ENCODE measurements around the gene RASAL1.
A peak's percentile ranks its signal among the peaks of the same experiment; 100 is the strongest.

RASAL1 gene

DNA sequence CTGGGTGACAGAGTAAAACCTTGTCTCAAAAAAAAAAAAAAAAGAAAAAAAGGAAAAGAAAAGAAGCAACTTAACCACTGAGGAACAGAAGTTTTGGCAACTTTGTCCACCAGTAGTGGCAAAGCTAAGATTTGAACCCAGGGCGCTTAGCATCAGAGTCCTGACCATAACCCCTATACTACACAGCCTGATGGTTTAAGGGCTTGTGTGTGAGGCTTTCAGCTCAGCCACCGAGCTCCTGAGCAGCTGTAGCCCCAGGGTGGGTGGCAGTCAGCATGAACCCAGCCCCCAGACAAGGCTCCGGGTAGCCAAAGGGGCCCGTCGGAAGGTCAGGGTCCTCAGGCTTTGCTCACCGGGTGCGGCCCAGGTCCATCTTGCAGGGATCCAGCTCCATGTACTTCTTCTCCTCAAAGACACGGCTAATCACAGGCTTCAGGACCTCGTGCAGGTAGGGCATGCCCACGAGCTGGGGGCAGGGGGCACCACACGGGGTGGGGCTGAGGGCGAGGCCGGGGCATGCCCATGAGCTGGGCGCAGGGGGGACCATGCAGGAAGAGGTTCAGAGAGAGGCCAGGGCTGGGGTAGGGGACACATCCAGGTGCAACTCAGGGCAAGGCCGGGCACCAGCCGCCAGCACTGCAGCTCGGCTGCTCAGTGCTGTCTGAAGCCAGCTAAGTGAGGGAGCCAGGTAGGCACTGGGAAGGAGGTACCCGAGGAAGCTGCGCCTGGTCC lies 20.9 kb downstream of the RASAL1 start:
- DNase-seq (ENCODE audit: low spot score), result no peak

DNA sequence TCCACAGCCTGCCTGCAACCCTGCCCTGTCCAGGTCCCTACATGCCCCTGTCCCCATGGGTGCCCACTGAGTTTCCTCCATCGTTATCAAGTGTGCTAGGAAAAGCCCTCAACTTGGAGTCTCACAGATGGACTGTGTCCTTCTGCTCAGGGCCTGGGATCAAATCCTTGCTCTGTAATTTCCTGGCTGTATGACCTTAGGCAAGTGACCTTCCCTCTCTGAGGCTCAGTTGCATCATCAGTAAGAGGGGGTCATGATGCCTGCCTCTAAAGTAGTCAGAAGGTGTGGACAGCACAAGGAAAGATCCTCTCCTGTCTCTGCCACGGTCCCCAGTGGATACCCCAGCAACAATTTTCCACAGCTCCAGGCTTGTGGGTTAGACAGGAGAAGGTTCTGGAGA lies 22.2 kb downstream of the RASAL1 start:
- DNase-seq (ENCODE audit: low spot score), result no peak

DNA sequence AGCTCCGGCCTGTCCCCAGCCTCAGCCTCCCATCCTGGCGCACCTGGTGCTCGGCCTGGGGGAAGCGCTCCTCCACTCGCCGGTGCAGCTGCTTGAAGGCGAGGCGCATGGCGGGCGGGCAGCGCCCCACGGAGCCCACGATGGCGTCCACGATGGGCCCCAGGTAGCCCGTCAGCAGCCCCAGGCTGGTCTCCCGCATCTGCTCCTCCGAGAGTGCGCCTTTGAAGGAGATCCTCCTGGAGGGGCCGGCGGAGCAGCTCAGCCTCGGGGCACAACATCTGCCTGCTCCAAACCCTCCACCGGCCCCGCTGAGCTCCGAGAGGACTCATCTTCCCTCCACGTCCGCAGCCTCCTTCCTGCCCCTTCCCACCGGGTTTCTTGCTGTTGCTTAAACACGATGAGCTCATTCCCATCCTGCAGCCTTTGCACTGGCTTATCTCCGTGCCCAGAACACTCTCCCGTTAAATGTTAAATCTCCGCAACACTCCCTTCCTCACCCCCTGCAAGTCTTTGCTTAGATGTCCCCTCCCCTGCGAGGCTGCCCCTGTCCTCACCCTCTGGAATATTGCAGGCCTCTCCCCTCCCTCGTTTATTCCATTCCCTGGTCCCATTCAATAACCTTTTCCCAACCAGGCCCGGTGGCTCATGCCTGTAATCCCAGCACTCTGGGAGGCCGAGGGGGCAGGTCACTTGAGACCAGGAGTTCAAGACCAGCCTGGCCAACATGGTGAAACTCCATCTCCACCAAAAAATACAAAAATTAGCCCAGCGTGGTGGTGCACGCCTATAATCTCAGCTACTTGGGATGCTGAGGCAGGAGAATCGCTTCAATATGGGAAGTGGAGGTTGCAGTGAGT lies 23.3 kb downstream of the RASAL1 start:
- no peak for DNase-seq (ENCODE audit: low spot score)

DNA sequence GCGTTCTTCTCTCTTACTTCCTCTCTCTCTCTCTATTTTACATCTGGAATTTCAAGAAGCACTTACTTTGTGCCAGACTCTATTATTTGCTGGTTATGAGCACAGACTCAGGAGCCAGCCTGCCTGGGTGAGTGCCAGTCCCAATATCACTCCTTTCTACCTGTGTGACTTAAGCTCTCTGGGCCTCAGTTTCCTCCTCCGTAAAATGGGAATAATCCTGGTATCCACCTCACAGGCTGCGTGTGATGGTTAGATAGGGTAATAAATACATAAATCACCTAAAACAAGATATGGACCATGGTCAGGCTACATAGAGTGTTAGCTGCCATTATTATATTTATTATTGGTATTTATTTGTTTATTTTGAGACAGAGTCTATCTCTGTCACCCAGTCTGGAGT lies 24.3 kb downstream of the RASAL1 start:
- no peak for DNase-seq (ENCODE audit: low spot score)

DNA sequence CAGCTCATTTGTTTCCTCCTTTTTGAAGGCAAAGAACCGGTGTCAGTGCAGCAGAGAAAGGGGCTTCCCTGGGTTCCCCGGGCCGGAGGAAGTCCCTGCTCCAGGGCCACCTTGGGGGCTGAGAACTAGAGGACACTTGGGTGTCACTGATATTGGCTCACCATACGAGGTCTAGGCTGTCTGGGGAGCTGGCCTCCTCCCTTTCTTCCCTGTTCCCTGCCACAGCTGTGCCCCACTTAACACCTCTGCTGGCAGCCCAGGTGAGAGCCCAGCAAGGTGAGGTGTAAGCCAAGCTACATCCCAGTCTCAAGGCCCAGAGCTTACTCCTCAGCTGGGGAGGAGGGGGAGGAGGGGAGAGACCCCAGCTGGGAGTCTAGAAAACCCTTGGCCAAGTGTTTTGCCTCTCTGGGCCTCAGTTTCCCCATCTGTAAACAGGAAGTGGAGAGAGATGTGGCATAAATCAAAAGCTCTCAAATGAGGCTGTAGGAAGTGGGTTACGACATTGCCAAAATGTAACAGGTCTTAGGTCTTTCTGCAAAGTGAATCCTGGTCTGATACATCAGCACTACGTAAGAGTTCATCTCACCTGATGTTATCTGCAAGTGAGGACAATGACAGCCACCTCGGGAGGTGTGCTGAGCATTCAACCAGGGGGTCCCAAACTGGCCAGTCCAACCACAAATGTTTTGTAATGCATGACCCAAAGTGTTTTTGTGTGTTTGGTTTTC lies 25.5 kb downstream of the RASAL1 start:
- DNase-seq (ENCODE audit: low spot score), result no peak

DNA sequence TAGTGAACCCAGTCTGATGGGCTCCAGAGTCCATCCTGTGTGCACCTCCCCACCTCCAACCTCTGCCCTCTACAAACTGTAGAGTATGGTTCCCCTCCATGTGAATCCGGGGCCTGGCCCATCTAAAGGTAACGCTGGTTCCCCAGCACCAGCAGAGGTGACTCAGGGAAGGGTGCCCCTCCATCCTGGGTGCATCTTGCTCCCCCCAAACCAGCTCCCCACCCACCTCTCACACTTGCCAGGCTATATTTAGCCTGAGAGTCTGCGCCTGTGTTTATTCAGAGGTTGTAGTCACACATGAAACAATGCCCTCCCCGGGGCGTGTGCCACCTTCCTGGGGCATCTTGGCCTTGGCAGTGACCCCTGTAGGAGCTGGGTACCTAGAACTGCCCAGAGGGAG lies 26.2 kb downstream of the RASAL1 start:
- DNase-seq (ENCODE audit: low spot score), result no peak

DNA sequence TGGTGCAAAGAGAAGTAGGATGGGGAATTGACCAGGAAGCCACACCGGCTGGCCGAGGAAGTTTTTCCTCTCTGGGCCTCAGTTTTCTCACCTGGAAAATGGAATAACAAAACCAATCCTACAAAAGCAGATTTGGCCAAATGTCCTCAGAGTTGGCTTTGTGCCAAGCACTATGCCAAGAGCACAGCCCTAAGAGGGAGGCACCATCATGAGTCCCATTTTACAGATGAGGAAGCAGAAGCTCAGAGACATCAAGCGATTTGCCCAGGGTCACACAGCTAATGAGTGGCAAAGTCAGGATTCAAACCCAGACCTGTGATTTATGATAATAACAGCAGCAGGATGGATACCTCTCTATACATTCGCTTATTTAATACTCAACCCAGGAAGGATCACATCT lies 27.3 kb downstream of the RASAL1 start:
- no peak for DNase-seq (ENCODE audit: low spot score)

DNA sequence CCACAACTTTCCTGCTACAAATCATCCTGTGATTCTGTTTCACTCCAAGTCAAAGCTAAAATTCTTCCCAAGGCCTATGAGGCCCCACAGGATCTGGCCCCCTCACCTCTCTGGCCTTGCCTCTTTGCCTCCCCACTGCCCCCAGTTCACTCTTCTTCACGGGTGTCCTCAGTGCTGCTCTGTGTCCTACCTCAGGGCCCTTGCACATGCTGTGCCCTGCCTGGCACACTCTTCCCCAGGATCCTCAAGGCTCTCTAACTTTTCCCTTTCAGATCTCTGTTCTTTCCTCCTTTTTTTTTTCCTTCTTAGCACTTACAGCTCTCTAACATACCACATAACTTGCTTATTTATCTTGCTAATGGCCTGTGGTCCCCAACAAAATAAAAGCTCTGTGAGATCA lies 29.2 kb downstream of the RASAL1 start:
- no peak for DNase-seq (ENCODE audit: low spot score)

DNA sequence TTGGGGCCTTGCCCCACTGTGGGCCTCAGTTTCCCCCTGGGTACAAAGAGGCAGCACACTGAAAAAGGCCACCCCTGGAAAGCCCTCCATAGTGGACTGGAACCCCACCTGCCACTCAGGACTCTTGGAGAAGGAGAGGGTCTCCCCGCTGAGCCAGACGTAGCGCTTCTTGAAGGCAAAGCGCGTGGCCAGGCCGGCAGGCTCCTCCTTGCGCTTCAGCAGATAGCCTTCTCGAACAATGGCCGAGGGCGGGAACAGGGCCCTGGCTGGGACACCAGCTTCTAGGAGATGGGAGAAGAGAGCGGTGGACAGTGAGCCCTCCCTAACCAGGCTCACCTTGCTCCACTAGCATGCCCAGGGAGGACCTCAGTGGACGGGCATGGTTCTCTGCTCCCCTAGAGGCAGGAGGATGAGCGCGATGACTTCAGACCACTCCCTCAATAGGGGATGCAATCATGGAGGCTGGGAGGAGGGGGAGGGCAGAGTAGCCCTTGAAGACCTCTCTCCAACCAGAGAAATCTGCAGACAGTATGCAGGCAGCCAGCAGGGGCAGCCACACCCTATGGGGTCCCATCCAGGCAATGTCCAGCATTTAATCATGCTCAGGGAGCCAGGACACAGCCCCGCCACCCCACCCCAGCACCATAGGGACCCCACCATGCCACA lies 29.8 kb downstream of the RASAL1 start:
- no peak for DNase-seq (ENCODE audit: low spot score)

DNA sequence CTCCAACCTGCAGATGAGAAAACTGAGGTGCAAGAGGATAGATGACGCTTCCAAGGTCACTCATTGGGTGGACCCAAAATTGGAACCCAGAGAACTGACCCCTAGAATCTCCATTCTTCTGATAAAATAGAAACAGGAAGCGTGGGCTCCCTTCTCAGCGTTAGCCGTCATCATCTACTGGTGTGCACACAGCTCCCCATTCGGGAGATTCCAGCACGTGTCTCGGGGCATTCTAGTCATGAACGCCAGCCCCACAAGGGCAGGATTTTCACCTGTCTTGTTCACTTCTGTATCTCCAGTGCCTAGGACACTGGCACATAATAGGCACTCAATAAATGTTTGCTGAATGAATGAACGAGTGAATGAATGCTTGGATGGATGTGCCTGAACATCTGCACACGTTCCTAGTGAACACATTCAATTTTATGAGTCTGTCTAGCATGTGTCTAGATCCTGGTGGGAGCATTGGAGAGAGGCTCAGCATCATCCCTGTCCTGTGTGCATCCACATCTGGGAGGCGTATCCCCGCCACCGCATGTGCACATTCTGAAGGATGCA lies 30.5 kb downstream of the RASAL1 start:
- DNase-seq (ENCODE audit: low spot score), result no peak

DNA sequence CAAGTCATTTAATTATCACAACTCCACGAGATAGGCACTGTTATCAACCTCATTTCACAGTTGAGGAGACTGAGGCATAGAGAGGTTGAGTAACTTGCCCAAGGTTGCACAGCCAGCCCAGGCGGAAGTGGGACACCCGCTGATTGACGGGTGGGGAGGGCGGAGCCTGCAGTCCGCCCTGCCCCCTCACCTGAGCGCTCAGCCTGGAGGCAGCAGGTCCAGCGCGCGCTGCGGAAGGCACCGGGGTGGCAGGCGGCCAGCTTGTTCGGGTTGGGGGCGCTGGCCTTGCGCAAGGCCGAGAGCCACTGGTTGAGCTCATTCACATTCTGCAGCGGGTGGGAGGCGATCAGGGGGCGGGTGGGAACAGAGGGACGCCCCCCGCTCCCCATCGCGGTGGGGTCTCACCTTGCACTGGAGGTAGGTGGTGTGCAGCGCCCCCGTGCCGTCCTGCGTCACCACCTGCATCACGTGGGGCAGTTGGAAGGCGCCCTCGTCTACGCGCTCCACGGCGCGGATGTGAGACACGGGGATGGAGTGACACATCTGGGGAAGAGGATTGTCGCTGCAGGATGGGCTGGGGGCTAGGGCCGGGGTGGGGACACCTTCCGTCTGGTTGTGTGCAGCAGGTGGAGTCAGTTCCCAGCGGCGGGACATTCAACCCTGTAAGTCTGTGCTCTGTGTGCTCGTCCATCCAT lies 31.7 kb downstream of the RASAL1 start:
- DNase-seq (ENCODE audit: low spot score), result no peak

DNA sequence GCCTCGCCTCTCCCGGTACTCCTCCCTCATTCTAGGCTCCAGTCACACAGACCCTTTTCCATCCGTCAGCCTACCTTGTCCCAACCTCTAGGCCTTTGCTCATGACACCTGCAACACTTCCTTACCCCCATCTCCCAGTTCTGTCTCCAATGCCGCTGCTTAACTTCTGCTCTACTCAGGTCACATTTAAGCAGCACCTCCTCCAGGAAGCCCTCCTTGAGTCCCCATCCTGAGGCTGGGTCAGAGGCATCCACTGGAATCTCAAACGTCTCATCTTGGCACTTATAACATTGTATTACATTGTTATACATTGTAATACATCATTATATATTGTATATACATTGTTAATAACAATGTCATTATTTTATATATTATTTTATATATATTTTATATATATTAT lies 32.8 kb downstream of the RASAL1 start:
- no peak for DNase-seq (ENCODE audit: low spot score)

DNA sequence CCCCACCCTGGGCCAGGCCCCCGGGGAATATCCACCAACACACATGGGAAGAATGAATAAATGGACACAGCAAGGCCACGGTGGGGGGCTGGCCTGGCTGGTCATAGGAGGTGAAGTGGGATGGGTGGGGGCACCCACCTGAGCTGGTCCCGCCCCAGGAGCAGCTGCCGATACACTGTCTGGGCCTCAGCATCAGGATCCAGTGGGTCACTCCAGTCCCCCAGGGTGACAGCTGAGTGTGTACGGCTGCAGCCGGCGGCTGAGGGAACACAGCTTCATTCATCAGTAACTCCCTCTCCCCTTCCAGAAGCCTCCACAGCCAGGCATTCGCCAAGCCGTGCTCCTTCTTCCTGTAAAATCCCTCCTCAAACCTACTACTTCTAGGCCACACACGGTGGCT lies 33.8 kb downstream of the RASAL1 start:
- DNase-seq (ENCODE audit: low spot score), result no peak

DNA sequence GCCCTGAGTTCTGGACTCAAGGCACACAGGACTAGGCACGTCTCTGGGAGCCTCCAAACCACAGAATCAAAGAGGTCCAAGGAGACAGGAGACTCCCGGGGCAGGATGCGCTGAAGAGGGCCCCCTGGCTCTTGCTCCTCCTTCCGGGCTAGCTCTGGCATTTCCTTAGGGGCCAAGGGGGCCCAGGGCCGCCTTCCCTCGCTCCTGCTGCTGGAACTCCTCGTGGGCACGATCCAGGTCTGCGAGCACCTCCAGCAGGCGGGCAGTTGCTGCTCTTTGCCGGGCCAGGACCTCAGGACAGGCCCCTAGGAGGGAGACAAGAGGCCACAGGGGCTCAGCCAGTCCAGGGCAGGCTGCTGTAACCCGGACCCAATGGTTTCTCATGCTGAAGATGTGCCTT lies 35.8 kb downstream of the RASAL1 start:
- no peak for DNase-seq (ENCODE audit: low spot score)

DNA sequence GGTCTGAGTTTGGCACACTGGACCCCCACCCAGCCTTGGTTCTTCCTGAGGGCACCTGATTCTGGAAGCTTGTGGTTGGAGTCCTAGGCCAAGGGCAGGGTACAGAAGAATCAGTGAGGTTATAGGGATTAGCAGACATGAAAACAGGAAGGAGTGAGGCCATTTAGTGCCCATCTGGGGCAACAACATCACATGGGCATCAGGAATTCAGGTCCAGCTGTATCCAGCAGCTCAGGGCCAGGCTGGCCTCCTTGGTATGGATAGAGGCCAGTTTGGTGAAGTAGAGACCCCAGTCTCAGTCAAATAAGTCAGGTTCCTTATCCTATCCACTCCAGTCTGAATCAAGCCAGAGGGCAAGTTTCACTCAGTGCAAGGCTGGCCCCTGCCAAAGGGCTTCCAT lies 36.2 kb downstream of the RASAL1 start:
- no peak for DNase-seq (ENCODE audit: low spot score)

DNA sequence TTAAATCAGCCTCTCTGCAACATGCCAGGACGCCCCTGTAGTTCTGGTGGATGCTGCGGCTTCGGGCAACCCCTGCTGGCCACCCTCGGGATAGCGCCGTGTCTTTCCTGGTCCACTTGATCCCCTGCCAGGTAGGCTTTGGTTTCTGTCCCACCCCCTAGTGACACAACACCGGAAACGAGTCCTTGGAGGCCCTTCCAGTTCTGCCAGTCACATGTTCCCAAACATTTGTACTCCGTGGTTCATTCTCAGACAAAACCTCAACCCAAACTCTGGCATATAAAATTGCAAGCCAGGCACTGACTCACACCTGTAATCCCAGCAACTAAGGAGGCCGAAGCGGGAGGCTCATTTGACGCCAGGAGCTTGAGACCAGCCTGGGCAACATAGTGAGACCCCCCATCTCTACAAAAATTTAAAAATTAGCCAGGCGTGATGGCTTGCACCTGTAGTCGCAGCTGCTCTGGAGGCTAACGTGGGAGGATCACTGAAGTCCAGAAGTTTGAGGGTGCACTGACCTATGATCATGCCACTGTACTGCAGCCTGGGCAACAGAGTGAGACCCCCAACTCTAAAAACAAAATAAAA lies 37.0 kb downstream of the RASAL1 start:
- peak; percentile 97 for DNase-seq (ENCODE audit: low spot score)

DNA sequence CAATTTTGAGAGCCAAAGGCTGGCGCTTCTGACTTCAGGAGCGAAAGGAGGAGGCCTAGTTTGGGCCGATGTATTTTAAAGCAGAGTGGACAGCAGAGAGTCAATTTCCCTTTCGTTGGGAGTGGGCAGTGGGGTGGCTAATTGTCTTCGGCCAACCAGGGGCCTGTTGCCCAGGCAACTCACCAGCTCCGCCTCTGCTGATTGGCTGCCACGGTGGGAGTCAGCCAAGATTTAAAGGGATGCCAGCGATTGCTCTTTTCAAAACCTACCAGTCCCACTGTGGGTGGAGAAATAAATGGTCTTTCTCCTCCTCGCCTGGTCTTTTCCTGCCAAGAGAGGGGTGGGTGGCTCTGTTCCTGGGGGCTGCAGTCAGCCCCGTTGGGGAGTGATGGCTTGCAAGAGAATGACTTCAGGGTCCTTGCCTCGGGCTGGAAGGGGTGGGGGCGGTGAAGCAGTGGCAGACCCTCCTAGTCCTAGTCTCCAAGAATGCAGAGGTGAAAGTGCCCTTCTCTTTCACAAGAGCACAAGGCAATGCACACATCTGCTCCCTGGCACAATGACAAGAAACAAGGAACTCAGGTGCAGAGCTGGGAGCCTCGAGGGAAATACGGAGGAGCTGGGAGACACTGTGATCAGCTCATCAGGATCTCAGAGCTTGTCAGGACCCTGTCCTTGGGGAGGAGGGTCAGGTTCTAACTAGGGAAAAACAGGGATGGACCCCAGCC lies 37.7 kb downstream of the RASAL1 start:
- DNase-seq (ENCODE audit: low spot score), result no peak

DNA sequence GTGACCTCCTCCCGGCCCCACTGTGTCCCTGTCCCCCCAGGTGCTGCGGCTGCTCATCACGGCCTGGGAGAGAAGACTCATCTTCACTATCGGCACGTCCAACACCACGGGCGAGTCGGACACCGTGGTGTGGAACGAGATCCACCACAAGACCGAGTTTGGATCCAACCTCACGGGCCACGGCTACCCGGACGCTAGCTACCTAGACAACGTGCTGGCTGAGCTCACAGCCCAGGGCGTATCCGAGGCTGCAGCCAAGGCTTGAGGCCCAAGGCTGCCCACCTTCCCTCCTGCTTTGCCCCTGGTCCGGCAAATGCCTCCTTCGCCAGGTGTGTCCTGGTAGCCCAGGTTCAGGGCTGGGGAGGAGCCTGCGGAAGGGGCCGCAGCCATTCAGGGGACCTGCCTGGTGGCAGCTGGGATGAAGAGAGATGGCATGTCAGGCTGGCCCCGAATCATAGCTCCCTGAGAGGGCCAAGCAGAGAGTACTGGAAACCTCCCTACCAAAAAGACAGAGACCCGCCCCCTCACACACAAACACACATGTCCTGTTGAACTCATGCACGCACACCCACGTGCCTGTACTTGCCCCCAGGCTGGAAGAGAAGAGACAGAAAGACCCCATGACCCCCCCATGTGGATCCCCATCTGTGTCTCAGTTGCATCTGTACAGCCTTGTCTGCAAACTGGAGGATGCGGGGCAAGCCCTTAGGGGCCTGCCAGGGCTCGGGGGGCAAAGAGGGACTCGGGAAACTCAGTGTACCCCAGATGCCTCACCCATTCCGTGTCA lies 38.7 kb downstream of the RASAL1 start:
- DNase-seq (ENCODE audit: low spot score), result no peak

DNA sequence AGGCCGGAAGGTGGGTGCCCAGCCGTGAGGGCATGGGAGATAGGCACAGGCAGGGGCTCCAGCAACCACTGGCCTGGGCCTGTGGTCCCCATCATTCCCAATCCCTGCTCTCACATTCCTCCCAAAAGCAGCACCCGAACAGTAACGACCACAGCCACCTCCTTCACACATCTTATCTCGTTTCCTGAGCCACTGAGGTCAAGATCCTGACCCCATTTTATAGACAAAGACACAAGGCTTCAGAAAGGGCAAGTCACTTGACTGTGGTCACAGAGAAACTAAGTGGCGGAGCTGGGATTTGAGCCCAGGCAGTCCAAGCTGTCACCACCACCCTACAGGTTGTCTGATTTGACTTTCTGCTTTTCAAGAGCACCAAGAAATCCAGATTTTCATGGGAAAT lies 40.2 kb downstream of the RASAL1 start:
- DNase-seq (ENCODE audit: low spot score), result no peak

DNA sequence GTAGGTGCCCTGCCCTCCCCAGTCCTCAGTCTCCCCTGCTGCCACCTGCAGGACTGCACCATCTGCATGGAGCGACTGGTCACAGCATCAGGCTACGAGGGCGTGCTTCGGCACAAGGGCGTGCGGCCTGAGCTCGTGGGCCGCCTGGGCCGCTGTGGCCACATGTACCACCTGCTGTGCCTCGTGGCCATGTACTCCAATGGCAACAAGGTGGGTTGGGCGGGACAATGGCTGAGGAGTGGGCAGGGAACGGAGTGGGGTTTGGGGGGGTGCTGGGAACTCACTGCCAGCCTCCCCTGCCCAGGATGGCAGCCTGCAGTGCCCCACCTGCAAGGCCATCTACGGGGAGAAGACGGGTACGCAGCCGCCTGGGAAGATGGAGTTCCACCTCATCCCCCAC lies 40.8 kb downstream of the RASAL1 start:
- DNase-seq (ENCODE audit: low spot score), result no peak
